Liver (tissue), 9 donors: ENCODE measurements around the gene TNC. TPM values are rescaled to one million over a fixed set of nuclear protein-coding genes. Genes with fewer than 3 reads are reported as not detected.

Experiments used
- DNase-seq: peaks from one replicate; pipeline ENCODE4 v3.0.0-alpha.2; 2017; ENCODE audit warnings: low spot score
- H3K27ac ChIP-seq, 2 donors: one replicate each; pipeline ENCODE4 v1.7.0; 2013; ENCODE audit warnings: inconsistent platforms in 2 of 2, low read length in 2 of 2, control low read depth in 1 of 2, low read depth in 1 of 2, mild to moderate bottlenecking in 1 of 2
- H3K27me3 ChIP-seq, 4 donors: one replicate each; pipeline versions ENCODE4 v1.6.1 to v1.7.0; 2013; ENCODE audit warnings: low read length in 3 of 4, inconsistent platforms in 1 of 4, mild to moderate bottlenecking in 1 of 4, moderate library complexity in 1 of 4; ENCODE audit not compliant: control insufficient read depth in 4 of 4, insufficient read depth in 4 of 4
- H3K36me3 ChIP-seq, 4 donors: one replicate each; pipeline versions ENCODE4 v1.6.1 to v1.7.0; 2013; ENCODE audit warnings: low read length in 3 of 4, mild to moderate bottlenecking in 3 of 4, low read depth in 1 of 4, moderate library complexity in 1 of 4; ENCODE audit not compliant: control insufficient read depth in 4 of 4, insufficient read depth in 3 of 4
- H3K4me1 ChIP-seq, 4 donors: one replicate each; pipeline versions ENCODE4 v1.6.1 to v1.7.0; 2013; ENCODE audit warnings: low read length in 3 of 4, mild to moderate bottlenecking in 3 of 4, moderate library complexity in 1 of 4; ENCODE audit not compliant: control insufficient read depth in 4 of 4, insufficient read depth in 4 of 4
- H3K4me3 ChIP-seq, 3 donors: one replicate each; pipeline versions ENCODE4 v1.6.1 to v1.7.0; 2013; ENCODE audit warnings: low read length in 3 of 3, control low read depth in 1 of 3, low read depth in 1 of 3, mild to moderate bottlenecking in 1 of 3
- H3K9ac ChIP-seq, 2 donors: one replicate each; pipeline ENCODE4 v1.7.0; 2013; ENCODE audit warnings: low read length in 2 of 2, mild to moderate bottlenecking in 2 of 2, moderate library complexity in 2 of 2, control low read depth in 1 of 2, low read depth in 1 of 2
- H3K9me3 ChIP-seq, 4 donors: one replicate each; pipeline versions ENCODE4 v1.6.1 to v1.7.0; 2013; ENCODE audit warnings: low read length in 3 of 4; ENCODE audit not compliant: control insufficient read depth in 4 of 4
- FOXA1 ChIP-seq: IDR thresholded peaks from 2 replicates; pipeline ENCODE4 v1.6.1; 2016; ENCODE audit warnings: antibody characterized with exemption
- FOXA2 ChIP-seq: IDR thresholded peaks from 2 replicates; pipeline ENCODE4 v1.6.1; 2016; ENCODE audit warnings: antibody characterized with exemption
- GABPA ChIP-seq, 2 donors: IDR thresholded peaks in 1 of 2; conservative IDR thresholded peaks in 1 of 2; 2 replicates each; pipeline ENCODE4 v1.6.1; 2016; ENCODE audit warnings: antibody characterized with exemption in 2 of 2, mild to moderate bottlenecking in 1 of 2, moderate library complexity in 1 of 2
- HNF4A ChIP-seq, 2 donors: conservative IDR thresholded peaks; 2 replicates each; pipeline ENCODE4 v1.6.1; 2016; ENCODE audit warnings: antibody characterized with exemption in 2 of 2, mild to moderate bottlenecking in 2 of 2
- JUND ChIP-seq, 2 donors: IDR thresholded peaks; 2 replicates each; pipeline ENCODE4 v1.6.1; 2016; ENCODE audit warnings: antibody characterized with exemption in 2 of 2
- NR2F2 ChIP-seq: IDR thresholded peaks from 2 replicates; pipeline ENCODE4 v1.6.1; 2016; ENCODE audit warnings: antibody characterized with exemption
- RAD21 ChIP-seq, 2 donors: IDR thresholded peaks; 2 replicates each; pipeline ENCODE4 v1.6.1; 2016; ENCODE audit warnings: antibody characterized with exemption in 2 of 2, mild to moderate bottlenecking in 2 of 2
- REST ChIP-seq: IDR thresholded peaks from 2 replicates; pipeline ENCODE4 v1.6.1; 2016; ENCODE audit warnings: antibody characterized with exemption, mild to moderate bottlenecking
- RXRA ChIP-seq, 2 donors: IDR thresholded peaks; 2 replicates each; pipeline ENCODE4 v1.6.1; 2017 to 2018; ENCODE audit warnings: antibody characterized with exemption in 2 of 2, mild to moderate bottlenecking in 1 of 2
- SP1 ChIP-seq: IDR thresholded peaks from 2 replicates; pipeline ENCODE4 v1.6.1; 2018; ENCODE audit warnings: antibody characterized with exemption, mild to moderate bottlenecking
- TAF1 ChIP-seq: conservative IDR thresholded peaks from 2 replicates; pipeline ENCODE4 v1.6.1; 2016; ENCODE audit warnings: antibody characterized with exemption, mild to moderate bottlenecking
- YY1 ChIP-seq: IDR thresholded peaks from 2 replicates; pipeline ENCODE4 v1.6.1; 2016; ENCODE audit warnings: antibody characterized with exemption, mild to moderate bottlenecking
- ZBTB33 ChIP-seq: IDR thresholded peaks from 2 replicates; pipeline ENCODE4 v1.6.1; 2016; ENCODE audit warnings: antibody characterized with exemption
- WGBS: extraction: QIAGEN DNeasy Blood & Tissue Kit; methylation state at CpG from one replicate; pipeline ENCODE4 v1.1.7; 2013; 5-methylcytosine and 5-hydroxymethylcytosine counted together
- polyA plus RNA-seq, 2 donors: library from polyadenylated mRNA; stranded (reverse) in 1 of 2; unstranded in 1 of 2; fragments of 200-250 nt in 1 of 2; fragments of >200 nt in 1 of 2; fragmentation: Nextera tagmentation in 1 of 2; extraction: Ambion mirVana in 1 of 2; gene quantifications; one replicate each; pipeline versions ENCODE4 v1.2.1 to v1.2.3, GENCODE V29; 2013 to 2015
- total RNA-seq, 2 donors: library from RNA; depleted of rRNA; stranded (reverse); fragments of >200 nt; gene quantifications; one replicate each; pipeline ENCODE4 v1.2.3, GENCODE V29; 2014
- TF ChIP-seq, protein P1 (sequence below): IDR thresholded peaks from 2 replicates; pipeline ENCODE4 v1.6.1; 2016; ENCODE audit warnings: antibody characterized with exemption
- TF ChIP-seq, protein P2 (sequence below): fragments of 150-350 bp; IDR thresholded peaks from 2 replicates; pipeline ENCODE4 v1.5.1; 2017; ENCODE audit warnings: improper control_type of control experiment, low read depth, low read length; ENCODE audit not compliant: missing input control
- TF ChIP-seq, protein P3 (sequence below): IDR thresholded peaks from 2 replicates; pipeline ENCODE4 v1.6.1; 2016; ENCODE audit warnings: antibody characterized with exemption
- donor health status: healthy.
- donor health status: healthy.
- donor health status: healthy.
- donor health status: healthy.
- donor health status: healthy.

Gene TNC
- total and polyA plus RNA-seq, 4 donors: 0.19 to 6.3 (median 1.8) TPM

GRCh38 chr9:114998326-114998725, 119.6 kb downstream of the TNC start:
- no peaks in the 10 kb centered on the region for H3K36me3 ChIP-seq
- no peak overlapping the region for H3K27ac ChIP-seq
- H3K4me1 ChIP-seq: peaks cover 0 to 5% (median 0%) of the 10 kb centered on the region in 4 donors
- H3K9me3 ChIP-seq: no peaks in the 10 kb centered on the region
- TF ChIP-seq, protein P1, sequence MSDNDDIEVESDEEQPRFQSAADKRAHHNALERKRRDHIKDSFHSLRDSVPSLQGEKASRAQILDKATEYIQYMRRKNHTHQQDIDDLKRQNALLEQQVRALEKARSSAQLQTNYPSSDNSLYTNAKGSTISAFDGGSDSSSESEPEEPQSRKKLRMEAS: no peak
- TF ChIP-seq GABPA (IDR thresholded peaks at IDR 0.05 in 1 of 2, conservative IDR thresholded peaks at IDR 0.05 in 1 of 2): no peak
- TF ChIP-seq SP1: no peak
- no peak for TF ChIP-seq TAF1
- TF ChIP-seq, protein P2, sequence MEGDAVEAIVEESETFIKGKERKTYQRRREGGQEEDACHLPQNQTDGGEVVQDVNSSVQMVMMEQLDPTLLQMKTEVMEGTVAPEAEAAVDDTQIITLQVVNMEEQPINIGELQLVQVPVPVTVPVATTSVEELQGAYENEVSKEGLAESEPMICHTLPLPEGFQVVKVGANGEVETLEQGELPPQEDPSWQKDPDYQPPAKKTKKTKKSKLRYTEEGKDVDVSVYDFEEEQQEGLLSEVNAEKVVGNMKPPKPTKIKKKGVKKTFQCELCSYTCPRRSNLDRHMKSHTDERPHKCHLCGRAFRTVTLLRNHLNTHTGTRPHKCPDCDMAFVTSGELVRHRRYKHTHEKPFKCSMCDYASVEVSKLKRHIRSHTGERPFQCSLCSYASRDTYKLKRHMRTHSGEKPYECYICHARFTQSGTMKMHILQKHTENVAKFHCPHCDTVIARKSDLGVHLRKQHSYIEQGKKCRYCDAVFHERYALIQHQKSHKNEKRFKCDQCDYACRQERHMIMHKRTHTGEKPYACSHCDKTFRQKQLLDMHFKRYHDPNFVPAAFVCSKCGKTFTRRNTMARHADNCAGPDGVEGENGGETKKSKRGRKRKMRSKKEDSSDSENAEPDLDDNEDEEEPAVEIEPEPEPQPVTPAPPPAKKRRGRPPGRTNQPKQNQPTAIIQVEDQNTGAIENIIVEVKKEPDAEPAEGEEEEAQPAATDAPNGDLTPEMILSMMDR: no peak
- TF ChIP-seq REST: no peak
- TF ChIP-seq YY1: no peak
- no peak for TF ChIP-seq FOXA1
- no peak for TF ChIP-seq JUND (IDR thresholded peaks at IDR 0.05)
- TF ChIP-seq, protein P3, sequence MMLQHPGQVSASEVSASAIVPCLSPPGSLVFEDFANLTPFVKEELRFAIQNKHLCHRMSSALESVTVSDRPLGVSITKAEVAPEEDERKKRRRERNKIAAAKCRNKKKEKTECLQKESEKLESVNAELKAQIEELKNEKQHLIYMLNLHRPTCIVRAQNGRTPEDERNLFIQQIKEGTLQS: no peak
- no peak for TF ChIP-seq RXRA (IDR thresholded peaks at IDR 0.05)
- no peak for TF ChIP-seq RAD21 (IDR thresholded peaks at IDR 0.05)
- no peak for TF ChIP-seq HNF4A (conservative IDR thresholded peaks at IDR 0.05)
- 46% methylated on average over 2 of the region's 2 CpGs for WGBS
- no peak overlapping the region for H3K9ac ChIP-seq
- H3K27me3 ChIP-seq: no peaks in the 10 kb centered on the region
- H3K4me3 ChIP-seq: no peak overlapping the region
- DNase-seq: no peak

DNA sequence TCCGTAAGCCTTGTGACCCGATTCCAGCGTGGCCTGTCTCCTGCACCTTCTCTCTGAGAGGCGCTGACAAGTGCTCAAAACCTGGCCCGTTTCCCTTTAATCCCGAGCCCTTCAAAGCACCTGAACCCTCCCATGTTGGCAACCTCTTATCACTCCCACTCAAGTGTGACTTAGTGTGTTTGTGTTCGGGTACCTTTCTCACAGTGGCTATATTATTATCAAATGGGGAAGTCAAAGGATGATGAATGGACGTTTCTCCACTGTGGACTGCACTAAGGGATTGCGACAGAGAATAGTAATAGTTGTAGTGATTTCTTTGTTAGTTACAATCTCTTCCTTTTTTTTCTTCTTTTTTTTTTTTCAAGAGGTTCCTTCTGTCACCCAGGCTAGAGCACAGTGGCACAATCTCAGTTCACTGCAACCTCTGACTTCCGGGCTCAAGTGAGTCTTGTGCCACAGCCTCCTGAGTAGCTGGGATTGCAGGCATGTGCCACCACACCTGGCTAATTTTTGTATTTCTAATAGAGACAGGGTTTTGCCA, 122.2 kb downstream of the TNC start:
- H3K27me3 ChIP-seq: no peaks in the 10 kb centered on the region
- 65% methylated on average over 10 of the region's 10 CpGs for WGBS
- H3K36me3 ChIP-seq: no peaks in the 10 kb centered on the region
- no peak overlapping the region for H3K27ac ChIP-seq
- no peaks in the 10 kb centered on the region for H3K9me3 ChIP-seq
- H3K9ac ChIP-seq: no peak overlapping the region
- H3K4me3 ChIP-seq: no peak overlapping the region
- no peak for DNase-seq
- TF ChIP-seq FOXA1 (no peak), RXRA (IDR thresholded peaks at IDR 0.05) (no peak), TAF1 (no peak), YY1 (no peak), FOXA2 (no peak), SP1 (no peak), NR2F2 (no peak), ZBTB33 (no peak), RAD21 (IDR thresholded peaks at IDR 0.05) (no peak)
- TF ChIP-seq, protein P1: no peak
- TF ChIP-seq, protein P3: no peak
- TF ChIP-seq, protein P2: no peak
- no peaks in the 10 kb centered on the region for H3K4me1 ChIP-seq
